DMS114 treated with DMSO at 0.1 percent for 48 hours (cell line): ENCODE results near the gene TDG.

ENCODE experiments used
- DNase-seq: peaks from one replicate; lab custom pipeline; 2025; ENCODE audit not compliant: unreplicated experiment; lab: John Stamatoyannopoulos, UW

TDG gene

GRCh38 chr12:103965590-103966504 lies at the start of gene TDG:
TDG (plus strand) TSS chr12:103965872; CDS start chr12:103966038, 166 bp downstream.
- DNase-seq: peak; percentile 98

GRCh38 chr12:103917873-103918272 lies 47.8 kb upstream of the TDG start:
- no peak for DNase-seq

- DNase-seq: no peak
Observed at GRCh38 chr12:103924761-103925641, 40.7 kb upstream of the TDG start.

DNA sequence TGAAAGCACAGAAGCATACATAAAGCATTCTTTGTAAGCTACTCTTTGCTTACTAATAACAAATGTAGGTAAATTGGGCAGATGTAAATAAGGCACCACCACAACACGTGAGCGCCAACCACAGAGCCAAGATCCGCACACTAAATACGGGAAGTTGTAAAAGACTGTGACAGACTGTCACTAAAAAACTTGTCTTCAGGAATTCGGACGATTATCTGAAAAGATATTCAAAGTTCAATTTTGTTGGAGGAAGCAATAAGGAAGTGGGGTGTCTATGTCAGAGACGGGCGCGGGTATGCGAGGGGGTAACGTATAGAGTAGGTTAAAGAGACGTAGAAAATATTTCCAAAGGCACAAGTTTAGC lies 37.0 kb upstream of the TDG start:
- DNase-seq: no peak

DNA sequence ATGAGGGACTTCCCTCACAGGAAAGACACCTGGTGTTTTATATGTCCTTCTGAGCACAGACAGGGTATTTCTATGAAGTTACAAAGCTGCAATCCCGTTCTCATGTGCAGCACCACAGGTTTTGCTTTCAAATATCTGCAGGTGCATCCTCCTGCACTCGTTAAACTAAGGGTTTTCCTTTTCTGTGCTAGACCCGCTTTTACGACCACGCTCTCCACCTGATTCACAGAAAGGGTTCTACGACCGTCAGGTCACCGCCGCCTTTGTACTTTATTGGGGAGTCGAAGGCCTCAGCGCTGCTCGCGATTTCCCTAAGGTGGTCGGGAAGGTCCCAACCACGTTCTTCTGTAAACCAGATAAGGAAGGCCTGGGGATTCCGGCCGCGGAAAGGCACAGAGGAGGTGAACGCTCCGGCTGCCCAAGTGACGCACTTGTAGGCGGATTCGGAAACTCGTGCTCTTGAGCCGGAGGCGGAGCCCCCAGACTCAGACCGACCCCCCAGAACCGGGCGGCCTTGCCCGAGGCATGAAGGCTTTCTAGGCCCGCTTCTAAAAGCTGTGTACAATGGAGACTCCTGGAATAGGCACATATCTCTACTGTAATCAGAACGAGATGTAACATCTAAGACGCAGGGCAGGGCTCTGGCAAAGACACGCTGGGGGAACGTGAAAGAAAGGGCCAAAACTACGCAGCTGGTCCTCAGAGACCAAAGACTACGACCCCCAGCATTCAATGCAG lies 36.5 kb upstream of the TDG start:
- DNase-seq: peak; percentile 96

DNA sequence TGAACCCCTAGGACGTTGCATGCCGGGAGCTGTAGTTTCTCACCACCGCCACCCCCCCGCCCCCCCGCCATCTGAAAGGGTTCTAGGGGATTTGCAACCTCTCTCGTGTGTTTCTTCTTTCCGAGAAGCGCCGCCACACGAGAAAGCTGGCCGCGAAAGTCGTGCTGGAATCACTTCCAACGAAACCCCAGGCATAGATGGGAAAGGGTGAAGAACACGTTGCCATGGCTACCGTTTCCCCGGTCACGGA lies 36.0 kb upstream of the TDG start:
- no peak for DNase-seq

DNA sequence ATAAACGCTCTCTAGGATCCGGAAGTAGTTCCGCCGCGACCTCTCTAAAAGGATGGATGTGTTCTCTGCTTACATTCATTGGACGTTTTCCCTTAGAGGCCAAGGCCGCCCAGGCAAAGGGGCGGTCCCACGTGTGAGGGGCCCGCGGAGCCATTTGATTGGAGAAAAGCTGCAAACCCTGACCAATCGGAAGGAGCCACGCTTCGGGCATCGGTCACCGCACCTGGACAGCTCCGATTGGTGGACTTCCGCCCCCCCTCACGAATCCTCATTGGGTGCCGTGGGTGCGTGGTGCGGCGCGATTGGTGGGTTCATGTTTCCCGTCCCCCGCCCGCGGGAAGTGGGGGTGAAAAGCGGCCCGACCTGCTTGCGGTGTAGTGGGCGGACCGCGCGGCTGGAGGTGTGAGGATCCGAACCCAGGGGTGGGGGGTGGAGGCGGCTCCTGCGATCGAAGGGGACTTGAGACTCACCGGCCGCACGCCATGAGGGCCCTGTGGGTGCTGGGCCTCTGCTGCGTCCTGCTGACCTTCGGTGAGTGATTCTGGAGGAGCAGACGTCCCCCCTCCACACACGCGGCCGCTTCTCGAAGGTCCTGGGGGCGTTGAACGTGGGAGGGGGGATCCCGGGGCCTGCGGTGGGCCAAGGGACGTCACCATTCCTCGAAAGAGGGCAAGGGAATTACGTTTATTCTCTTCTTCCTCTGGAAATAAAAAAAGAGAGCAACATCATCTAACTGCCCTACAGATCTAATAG lies 35.5 kb upstream of the TDG start, which contains the start of gene HSP90B1:
HSP90B1 (plus strand) TSS at position 377 of the 753 bp plus-strand sequence; CDS start at position 483, 106 bp downstream.
- peak; percentile 99 for DNase-seq

GRCh38 chr12:103930787-103931735 lies 34.6 kb upstream of the TDG start:
- DNase-seq: no peak

GRCh38 chr12:103933237-103933636 lies 32.4 kb upstream of the TDG start:
- no peak for DNase-seq

- no peak for DNase-seq
Observed at GRCh38 chr12:103936679-103937078, 29.0 kb upstream of the TDG start.

DNA sequence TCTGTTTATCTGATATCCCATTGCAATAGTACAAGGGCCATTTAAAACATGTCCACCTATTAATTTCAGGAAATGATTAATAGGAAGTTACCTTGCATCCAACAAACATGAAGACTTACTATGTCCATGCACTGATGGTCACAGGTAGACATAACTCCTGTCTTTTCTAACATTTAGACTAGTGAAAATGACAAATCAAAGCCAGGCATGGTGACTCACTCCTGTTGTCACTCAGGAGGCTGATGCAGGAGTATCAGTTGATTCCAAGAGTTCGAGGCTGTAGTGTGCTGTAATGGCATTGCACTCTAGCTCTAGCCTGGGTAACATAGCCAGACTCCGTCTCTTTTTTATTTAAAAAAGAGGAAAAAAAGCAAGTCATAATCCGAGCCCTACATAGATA lies 20.7 kb upstream of the TDG start:
- no peak for DNase-seq

DNA sequence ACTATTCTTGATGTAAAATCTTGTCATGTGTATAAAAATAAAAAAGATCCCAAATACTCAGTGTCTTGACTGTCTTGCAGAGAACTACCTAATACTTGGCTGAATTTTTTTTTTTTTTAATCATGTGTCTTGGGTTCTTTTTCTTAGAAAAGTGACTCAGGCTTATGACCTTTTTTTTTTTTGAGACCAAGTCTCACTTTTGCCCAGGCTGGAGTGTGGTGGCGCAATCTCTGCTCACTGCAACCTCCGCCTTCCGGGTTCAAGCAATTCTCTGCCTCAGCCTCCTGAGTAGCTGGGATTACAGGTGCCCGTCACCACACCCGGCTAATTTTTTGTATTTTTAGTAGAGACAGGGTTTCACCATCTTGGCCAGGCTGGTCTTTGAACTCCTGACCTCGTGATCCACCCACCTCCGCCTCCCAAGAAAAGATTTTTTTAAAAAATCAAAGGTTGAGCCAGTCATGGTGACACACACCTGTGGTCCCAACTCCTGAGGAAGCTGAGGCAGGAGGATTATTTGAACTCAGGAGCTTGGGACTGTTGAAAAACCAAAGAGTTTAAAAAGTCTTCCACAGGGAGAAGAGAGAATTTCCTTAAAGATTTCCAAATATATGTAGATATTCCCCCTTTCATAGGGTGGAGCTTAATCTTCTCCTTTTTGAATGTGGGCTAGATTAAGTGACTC lies 17.7 kb upstream of the TDG start:
- DNase-seq: no peak

GRCh38 chr12:103948746-103949406 lies 16.8 kb upstream of the TDG start:
- DNase-seq: no peak

DNA sequence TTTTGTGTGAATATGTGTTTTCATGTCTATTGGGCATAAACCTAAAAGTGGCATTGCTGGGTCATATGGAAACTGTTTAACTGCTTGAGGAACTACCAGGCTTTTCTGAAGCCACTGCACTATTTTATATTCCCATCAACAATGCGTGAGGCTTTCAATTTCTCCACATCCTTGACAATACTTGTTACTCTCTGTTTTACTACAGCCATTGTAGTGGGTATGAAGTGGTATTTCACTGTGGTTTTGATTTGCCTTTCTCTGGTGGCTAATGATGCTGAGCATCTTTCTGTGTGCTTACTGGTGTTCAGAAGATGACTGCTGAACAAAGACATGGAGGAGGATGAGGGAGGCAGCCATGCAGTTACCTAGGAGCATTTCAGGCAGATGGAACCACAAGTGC lies 13.2 kb upstream of the TDG start:
- DNase-seq: no peak

DNA sequence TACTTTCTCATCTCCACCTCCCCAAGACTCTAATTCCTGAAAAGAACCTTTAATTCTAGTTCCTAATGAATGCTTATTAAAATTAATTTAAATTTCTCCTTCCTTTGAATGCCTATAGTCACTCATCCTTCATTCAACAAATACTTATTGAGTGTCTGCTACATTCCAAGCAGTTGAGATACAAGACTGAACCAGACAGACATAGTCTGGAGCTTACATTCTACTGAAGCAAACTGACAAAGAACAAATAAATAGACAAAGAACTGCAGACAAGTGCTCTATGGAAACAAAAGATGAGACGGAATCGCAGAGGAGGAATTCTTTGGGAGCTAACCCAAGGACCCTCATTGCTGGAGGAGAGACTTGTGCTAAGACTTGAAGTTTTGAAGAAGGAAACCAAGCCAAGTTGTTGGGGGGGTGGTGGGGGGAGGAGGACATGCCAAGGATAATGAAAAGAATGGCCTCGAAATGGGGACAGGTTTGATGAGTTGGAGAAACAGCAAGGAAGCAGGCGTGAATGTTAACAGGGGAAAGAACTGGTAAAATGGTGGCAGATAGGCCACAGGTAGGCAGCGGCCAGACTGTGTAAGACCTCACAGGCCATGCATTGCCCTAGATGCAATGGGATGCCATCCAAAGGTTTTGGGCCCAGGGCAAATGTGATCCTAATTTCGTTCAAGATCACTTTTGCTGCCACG lies 9.7 kb upstream of the TDG start:
- no peak for DNase-seq

DNA sequence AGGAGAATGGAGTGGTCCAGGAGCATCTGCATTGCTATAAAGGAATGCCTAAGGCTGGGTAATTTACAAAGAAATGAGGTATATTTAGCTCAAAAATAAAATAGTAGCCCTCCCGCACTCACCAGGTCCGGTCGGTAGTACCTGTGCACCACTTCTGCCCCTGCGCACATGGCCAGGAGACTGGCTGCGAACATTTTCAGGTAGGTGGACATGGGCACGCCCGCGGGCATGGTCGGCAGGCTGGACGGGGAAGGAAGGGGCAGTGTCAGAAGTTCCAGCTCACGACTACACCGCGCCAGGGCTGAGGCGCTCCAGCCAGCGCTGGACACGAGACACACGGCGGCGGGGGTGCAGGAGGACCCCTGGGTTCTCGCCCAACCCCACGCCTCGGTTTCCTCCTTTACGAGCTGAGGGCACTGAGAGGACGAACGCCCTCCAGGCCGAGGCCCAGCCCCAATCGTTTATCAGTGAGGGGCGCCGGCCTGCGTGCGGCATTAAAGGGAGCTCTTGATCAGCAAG lies 9.1 kb upstream of the TDG start:
- DNase-seq: no peak

GRCh38 chr12:103957865-103958388 lies 7.7 kb upstream of the TDG start:
- no peak for DNase-seq
